ENCODE results near the gene S100A1.

DNA sequence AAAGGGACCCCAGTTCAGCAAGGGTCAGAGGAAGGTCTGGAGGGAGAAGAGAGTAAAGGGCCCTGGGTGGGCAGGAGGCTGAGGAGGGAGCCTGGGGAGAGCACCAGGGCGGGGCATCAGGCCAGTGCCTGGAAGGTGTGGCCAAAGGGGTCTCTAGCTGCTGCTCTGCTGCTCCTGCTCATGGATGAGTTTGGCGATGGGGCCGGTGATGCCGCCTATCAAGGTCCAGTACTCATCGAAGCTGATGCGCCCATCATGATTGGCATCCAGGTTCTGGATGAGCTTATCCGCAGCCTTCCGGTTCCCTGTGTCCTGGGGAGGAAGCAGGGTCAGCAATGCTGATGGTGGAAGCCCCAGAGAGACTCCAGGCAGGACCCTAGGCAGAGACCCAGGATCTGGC is 20.9 kb upstream of the S100A1 start:
- TF ChIP-seq, protein P1, sequence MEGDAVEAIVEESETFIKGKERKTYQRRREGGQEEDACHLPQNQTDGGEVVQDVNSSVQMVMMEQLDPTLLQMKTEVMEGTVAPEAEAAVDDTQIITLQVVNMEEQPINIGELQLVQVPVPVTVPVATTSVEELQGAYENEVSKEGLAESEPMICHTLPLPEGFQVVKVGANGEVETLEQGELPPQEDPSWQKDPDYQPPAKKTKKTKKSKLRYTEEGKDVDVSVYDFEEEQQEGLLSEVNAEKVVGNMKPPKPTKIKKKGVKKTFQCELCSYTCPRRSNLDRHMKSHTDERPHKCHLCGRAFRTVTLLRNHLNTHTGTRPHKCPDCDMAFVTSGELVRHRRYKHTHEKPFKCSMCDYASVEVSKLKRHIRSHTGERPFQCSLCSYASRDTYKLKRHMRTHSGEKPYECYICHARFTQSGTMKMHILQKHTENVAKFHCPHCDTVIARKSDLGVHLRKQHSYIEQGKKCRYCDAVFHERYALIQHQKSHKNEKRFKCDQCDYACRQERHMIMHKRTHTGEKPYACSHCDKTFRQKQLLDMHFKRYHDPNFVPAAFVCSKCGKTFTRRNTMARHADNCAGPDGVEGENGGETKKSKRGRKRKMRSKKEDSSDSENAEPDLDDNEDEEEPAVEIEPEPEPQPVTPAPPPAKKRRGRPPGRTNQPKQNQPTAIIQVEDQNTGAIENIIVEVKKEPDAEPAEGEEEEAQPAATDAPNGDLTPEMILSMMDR (IDR thresholded peaks at IDR 0.05) = no peak
- TF ChIP-seq, protein P2, sequence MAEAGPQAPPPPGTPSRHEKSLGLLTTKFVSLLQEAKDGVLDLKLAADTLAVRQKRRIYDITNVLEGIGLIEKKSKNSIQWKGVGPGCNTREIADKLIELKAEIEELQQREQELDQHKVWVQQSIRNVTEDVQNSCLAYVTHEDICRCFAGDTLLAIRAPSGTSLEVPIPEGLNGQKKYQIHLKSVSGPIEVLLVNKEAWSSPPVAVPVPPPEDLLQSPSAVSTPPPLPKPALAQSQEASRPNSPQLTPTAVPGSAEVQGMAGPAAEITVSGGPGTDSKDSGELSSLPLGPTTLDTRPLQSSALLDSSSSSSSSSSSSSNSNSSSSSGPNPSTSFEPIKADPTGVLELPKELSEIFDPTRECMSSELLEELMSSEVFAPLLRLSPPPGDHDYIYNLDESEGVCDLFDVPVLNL (CRISPR knock-in tag; IDR thresholded peaks at IDR 0.05; ENCODE audit: borderline replicate concordance, low read depth) = no peak
- no peak for TF ChIP-seq HMGA2 (CRISPR knock-in tag; IDR thresholded peaks at IDR 0.05)
- TF ChIP-seq, protein P3, sequence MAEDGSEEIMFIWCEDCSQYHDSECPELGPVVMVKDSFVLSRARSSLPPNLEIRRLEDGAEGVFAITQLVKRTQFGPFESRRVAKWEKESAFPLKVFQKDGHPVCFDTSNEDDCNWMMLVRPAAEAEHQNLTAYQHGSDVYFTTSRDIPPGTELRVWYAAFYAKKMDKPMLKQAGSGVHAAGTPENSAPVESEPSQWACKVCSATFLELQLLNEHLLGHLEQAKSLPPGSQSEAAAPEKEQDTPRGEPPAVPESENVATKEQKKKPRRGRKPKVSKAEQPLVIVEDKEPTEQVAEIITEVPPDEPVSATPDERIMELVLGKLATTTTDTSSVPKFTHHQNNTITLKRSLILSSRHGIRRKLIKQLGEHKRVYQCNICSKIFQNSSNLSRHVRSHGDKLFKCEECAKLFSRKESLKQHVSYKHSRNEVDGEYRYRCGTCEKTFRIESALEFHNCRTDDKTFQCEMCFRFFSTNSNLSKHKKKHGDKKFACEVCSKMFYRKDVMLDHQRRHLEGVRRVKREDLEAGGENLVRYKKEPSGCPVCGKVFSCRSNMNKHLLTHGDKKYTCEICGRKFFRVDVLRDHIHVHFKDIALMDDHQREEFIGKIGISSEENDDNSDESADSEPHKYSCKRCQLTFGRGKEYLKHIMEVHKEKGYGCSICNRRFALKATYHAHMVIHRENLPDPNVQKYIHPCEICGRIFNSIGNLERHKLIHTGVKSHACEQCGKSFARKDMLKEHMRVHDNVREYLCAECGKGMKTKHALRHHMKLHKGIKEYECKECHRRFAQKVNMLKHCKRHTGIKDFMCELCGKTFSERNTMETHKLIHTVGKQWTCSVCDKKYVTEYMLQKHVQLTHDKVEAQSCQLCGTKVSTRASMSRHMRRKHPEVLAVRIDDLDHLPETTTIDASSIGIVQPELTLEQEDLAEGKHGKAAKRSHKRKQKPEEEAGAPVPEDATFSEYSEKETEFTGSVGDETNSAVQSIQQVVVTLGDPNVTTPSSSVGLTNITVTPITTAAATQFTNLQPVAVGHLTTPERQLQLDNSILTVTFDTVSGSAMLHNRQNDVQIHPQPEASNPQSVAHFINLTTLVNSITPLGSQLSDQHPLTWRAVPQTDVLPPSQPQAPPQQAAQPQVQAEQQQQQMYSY (CRISPR knock-in tag; IDR thresholded peaks at IDR 0.05) = no peak
